H1 (cell line): ENCODE measurements around the gene PHLDA2. TPM values are rescaled to one million over a fixed set of nuclear protein-coding genes. Genes with fewer than 3 reads are reported as not detected.

Source experiments
- ATF3 ChIP-seq: IDR thresholded peaks from 2 replicates; pipeline ENCODE4 v1.6.1; 2011; ENCODE audit warnings: low read depth, mild to moderate bottlenecking, low read length; ENCODE audit not compliant: insufficient read depth
- EZH2 ChIP-seq: fragments of 200-600 bp; sonication (generic); IDR thresholded peaks from 2 replicates; pipeline ENCODE4 v1.7.1; 2012; ENCODE audit warnings: low read depth, mild to moderate bottlenecking, moderate library complexity, low read length, inconsistent platforms; ENCODE audit not compliant: severe bottlenecking
- FOSL1 ChIP-seq: IDR thresholded peaks from 2 replicates; pipeline ENCODE4 v1.6.1; 2011; ENCODE audit warnings: mild to moderate bottlenecking, low read depth, low read length, moderate library complexity; ENCODE audit not compliant: insufficient read depth
- polyA plus RNA-seq, 7 experiments: library from polyadenylated mRNA; depleted of rRNA in 3 of 7; stranded (reverse) in 5 of 7; unstranded in 2 of 7; fragments of >200 nt in 5 of 7; fragments of 200-250 nt in 2 of 7; gene quantifications; 1 replicate in 5 of 7; 2 replicates in 1 of 7; 4 replicates in 1 of 7; pipeline versions ENCODE4 v1.2.1 to v1.2.3, GENCODE V29; 2011 to 2013; ENCODE audit warnings: missing spikeins in 2 of 7, mixed read lengths in 2 of 7
- total RNA-seq: library from RNA; stranded (reverse); fragmentation: NEBNext Ultra II Directional; extraction: Animal tissue kit (Norgen Biotek cat#: 25700); gene quantifications from 2 replicates; pipeline ENCODE4 v1.2.1, GENCODE V29; 2021

The PHLDA2 gene
- total and polyA plus RNA-seq, 2 of the 8 experiments (the other 6 are each of a cell fraction or from before 2014, with no cell fraction given): 5.2 to 7.6 TPM

GRCh38 chr11:2889362-2890273, 39.6 kb downstream of the PHLDA2 start (continued):
- TF ChIP-seq FOSL1 (no peak), EZH2 (no peak), ATF3 (no peak)
- TF ChIP-seq, all 59 proteins: peak for 0
